CMK (cell line): ENCODE measurements around the gene RAC3.

Experiments
- DNase-seq: peaks from one replicate; pipeline ENCODE4 v3.0.0-alpha.2; 2010; ENCODE audit warnings: low read depth

The RAC3 gene

DNA sequence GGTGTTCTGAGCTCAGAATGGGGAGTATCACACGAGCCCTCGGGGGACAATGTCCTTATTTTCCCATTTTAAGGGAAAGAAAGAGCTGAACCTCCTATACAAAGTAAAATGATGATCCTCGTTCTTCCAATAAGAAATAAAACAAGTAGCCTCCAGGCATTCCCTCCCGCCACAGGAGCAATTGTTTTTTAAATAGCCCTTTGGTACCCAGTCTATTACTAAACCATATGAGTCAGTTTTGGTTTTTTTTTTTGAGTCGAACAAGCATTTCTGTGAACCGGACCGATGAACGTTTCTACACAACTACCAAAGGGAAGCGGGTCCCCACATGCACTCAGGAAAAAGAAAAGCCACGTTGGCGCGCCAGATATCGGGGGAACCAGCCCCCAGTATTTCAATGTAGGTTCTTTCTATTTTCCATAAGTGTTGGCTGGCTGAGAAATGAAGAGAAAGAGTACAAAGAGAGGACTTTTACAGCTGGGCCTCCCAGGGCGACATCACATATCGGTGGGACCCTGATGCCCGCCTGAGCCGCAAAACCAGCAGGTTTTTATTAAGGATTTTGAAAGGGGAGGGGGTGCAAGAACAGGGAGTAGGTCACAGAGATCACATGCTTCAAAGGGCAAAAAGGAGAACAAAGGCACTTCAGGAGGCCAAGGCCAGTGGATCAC, 9.8 kb downstream of the RAC3 start:
- DNase-seq = no peak

DNA sequence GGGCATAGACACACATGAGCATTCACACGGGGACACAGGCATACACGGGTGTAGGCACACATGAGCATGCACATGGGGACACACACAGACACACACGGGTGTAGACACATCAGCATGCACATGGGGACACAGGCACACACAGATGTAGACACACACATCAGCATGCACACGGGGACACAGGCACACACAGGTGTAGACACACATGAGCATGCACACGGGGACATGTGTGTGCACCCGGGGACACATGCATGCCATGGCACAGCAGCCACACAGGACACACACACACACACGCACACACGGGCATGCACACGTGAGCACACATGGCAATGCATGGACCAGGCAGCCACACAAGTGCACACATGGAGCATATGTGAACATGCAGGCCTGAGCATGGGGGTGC, 11.2 kb downstream of the RAC3 start:
- no peak for DNase-seq

DNA sequence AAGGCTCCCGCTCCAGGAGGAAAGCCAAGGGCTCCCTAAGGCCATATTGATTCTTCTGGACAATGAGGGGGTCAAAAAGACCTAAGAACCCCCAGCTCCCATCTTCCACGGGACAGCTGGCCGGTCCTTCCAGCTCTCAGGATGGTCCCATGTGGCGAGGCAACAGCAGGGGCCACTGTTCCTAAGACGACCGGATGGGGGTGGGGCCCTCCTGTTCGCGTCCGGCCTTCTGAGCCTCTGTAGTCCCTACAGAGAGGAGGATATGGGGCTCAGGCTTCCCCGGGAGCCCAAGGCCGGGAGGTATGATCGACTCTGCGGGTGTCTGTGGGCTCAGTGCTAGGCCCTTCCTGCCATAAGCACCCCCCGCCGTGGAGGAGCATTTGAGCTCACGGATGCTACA, 12.0 kb downstream of the RAC3 start:
- no peak for DNase-seq

DNA sequence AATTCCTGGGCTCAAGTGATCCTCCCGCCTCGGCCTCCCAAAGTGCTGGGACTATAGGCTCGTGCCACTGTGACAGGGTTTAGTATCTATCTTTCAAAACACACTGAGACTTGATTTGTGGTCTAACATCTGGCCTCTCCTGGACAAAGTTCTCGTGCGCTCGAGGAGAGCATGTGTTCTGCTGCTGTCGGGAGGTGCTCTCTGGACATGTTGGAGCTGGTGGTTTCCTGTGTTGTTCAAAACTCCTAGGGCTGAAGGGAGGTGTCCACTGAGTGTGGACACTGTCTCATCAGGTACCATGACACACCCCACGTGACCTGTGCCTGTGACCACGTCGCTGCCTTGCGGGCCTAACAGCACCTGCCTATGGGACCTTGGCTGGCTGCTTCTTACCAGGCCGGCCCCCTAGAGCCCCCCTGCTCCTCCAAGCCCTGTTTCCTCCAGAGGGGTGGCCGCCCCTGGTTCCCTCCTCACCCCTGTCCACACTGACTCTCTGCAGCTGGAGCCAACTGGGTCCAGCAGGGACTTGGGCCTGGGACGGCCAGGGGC, 14.5 kb downstream of the RAC3 start:
- DNase-seq = no peak

DNA sequence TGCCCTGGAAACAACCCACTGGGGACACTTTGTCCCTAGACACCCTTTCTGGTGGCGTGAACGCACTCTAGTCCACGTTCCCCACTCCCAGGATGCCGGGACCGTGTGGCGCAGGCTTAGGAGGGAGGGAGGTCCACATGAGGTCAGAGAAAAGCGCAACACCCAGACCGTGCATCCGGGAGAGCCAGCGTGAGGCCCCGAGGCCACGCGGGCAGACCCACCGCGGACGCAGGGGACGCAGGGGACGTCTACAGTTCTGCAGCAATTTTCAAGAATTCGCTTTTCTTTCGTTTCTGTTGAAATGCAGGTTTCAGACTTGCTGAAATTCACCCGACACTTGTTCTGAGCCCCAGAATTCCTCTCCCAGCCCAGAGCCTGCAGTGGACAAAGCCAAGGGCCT, 15.4 kb downstream of the RAC3 start:
- no peak for DNase-seq

DNA sequence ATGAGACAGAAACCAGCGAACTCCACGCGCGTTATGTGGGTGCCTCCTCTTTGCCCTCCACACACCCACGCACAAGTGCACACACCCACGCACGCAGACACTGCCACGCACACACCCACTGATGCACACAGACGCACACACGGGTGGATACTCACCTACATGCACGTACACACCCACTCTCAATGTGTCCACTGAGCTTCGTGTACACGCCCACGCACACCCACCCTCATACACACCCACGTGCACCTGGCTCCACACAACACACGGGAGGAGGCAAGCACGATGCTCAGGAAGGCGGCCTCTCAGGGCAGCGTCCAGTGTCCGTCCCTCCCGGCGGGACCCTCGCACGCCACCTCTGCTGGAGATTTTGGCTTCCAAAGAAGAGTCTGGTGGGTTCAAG, 15.9 kb downstream of the RAC3 start:
- DNase-seq = no peak

DNA sequence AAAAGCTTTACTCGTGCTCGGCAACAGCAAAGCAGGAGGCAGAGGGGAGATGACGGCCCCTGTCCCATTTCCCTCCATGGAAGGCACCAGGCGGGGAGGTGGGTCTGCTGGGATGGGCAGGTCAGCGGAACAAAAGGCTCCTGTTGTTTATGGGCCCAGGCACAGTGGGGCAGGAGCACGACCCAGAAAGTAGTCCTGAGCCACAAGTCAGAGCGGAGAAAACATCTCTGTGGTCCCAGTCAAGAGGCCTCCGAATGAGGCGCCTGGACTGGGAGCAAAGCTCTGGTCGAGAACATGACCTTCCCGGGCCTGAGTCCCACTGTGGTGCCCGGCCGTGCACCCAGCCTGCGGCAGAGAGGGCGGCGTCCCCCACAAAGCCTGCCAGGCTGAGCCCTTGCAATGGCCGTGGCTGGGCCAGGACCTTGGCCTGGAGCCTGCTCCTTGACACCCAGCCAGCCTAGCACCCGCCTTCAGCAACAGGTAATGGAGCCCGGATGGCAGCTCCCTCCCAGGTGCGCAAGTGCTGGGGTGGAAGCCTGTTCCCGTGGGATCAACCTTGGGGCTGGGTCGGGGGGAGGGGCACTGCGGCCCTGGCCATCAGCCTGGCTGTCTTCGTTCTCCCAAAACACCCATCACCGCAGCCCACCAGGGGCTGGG, 16.6 kb downstream of the RAC3 start:
- DNase-seq = no peak

DNA sequence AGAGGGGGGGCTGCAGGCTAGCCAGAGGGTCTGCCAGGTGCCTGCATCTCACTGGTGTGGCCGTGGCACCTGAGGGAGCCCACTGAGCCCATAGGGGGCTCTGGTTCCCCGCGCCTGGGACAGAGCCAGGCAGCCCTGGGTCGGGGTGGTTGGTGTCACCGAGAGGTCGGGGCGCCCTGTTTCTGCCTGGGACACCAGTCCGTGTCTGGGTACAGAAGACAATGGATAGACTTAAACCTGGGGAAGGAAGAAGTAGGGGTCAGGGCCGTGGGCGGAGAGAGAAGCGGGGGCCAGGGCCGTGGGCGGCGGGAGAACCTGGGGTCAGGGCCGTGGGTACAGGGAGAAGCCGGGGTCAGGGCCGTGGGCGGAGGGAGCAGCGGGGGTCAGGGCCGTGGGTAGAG, 17.1 kb downstream of the RAC3 start:
- DNase-seq = no peak

DNA sequence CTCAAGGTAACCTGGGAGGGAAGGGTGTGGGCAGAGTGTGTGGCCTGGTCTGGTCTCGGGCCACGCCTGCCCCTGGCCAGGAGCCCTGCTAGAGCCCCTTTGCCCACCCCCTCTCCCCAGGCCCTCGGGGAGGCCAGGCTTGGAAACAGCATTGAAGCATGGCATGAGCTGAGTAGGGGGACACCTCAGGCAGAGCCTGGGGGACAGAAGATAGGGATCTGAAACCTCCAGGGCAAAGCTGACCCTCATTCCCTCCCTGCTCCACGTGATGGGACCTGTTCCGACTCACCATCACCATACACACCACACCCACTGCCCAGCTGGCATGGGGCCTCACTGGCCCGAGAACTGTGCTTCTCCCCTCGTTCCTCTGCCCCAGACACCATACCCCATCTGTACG, 17.6 kb downstream of the RAC3 start:
- DNase-seq = no peak

DNA sequence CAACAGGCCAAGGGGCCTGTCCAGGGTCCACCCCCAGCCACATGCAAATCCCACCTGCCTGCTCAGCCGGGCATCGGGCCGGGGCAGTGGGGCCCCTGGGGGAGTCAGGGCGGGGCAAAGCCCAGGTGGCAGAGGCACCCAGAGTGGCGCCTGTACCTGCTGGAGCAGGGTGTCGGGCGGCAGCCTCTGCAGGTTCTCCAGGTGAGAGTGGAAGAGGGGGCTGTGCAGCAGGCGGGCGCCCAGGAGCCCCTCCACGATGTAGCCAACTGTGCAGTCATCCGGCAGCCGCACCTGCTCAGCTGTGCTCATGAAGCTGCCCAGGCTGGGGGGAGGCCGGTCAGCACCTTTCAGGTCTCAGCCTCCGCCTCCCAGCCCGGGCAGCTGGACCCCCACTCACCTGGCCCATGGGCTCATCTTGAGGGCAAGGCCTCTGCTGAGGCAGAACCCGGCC, 18.1 kb downstream of the RAC3 start:
- DNase-seq = no peak

DNA sequence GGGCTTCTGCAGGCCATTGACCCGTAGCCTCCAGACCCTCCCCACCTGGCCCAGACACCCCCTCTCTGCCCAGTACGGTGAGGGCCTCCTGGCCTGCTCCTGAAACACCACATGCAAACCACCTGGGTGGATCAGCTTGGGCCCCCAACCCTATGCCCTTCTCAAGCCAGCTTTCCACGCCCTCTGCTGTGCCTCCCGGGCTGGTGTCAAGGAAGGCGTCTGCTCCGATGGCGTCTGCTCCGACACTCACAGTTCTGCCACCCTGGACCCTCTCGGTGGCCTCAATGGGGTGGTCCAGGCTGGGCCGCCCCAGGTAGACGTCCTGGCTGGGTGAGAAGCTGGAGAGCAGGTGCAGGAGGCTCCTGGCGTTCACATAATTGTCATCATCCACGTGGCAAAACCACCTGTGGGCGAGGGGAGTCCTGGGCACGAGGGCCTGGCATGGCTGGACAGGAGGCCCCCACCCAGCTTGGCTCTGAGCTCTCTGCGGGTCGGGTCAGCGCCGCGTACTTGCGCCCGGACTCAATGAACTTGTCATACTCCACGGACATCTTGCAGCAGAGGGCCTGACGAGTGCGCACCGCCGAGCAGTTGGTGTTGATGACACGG, 18.8 kb downstream of the RAC3 start:
- no peak for DNase-seq

DNA sequence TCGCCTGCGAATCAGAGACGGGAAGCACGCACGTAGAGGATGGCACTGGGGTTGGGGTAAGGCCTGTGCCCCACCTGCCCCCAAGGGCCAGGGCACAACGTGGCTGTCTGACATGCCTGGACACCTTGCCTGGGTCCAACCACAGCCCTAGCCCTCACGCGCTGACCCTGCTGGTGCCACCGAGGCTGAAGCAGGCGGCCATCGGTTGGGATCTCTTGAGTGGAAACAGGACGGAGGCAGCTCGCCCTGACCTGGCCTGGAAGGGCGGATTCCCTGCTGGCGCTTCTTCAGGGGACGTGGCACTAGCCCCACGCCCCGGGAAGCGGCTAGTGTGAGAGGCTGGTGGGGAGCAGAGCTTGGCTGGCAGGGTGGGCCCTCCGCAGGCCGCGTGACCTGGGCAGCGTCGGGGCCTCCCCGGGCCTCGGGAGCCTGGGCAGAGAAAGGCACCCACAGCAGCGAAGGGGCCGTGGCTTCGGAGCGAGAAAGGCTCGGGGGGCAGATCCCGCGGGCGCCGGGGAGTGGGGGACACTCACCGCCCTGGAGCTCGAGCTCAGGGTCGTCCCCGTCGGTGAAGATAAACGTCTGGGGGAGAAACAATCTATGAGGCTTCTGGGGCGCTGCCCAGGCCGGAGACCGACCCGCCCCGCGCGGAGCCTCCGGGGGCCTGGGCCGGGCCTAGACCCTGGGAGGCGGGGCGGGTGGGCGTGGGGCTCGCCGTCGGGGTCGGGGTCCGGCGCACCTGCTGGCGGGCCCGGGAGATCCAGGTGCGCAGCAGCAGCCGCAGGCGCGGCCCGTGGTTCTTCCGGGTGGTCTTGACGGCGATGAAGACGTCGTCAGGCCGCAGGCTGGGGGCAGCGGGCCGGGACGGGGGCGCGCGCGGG, 19.5 kb downstream of the RAC3 start:
- DNase-seq = no peak

DNA sequence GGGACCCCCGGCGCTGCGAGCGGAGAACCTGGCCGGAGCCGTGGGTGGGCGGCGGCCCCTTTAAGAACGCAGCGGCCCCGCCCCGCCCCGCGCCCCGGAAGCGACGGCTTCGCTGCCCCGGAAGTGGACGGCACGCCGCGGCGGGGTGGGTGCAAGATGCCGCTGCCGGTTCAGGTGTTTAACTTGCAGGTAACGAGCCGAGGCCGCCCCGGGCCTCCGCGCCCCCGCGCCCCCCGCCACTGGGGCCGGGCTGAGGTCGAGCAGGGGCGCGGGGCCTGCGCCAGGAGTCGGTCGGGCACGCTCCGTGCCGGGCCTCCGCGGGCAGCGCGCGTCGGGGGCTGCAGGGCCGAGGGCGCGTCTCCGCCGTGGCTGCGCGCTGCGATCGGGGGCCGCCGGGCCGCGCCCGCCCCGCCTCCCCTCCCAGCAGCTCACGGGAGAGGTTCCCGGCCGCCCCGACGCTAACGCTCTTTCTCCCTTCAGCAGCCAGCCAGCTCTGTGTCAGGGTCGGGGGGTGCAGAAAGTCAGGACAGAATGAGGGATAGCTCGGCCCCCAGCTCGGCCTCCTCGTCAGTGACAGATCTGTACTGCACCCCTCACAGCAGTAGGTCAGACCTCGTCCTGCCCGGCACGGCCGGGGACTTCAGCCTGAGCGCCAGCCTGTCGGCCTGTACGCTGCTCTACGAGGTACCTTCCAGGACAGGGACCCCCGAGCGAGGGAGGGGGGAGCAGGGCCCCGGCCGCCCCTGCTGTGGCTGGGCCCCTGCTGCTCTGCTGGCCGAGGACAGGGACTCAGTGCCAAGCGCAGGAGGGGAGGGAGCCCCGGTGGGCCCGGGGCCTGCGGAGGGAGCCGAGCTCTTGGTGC, 20.5 kb downstream of the RAC3 start, which contains the start of the genes GPS1 and RFNG:
GPS1 (plus strand) TSS at position 123 of the 862 bp plus-strand sequence; CDS start at position 157, 34 bp downstream.
RFNG (minus strand) TSS at position 36 of the 862 bp plus-strand sequence. CDS start 45 bp downstream, outside the sequence.
- DNase-seq = no peak

DNA sequence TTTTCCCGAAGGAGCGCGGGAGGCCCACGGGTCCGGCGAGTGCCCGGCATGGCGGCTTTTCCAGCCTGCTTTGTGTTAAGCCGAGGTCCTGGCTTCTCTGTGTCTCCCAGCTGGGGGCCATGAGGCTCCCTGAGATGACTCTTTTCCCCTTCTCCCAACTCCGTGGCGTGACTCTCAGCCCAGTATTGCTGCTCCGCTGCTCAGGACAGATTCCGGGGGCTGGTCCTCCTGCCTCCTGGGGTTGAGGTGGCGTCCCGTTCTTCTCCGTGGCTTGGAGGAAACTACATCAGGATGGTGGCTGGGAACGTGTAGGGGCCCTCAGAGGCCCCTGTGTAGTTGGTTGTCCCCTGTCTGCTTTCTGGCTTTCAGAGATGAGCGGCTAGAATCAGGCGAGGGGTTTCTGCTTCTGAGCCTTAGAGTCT, 21.2 kb downstream of the RAC3 start:
- DNase-seq = no peak

DNA sequence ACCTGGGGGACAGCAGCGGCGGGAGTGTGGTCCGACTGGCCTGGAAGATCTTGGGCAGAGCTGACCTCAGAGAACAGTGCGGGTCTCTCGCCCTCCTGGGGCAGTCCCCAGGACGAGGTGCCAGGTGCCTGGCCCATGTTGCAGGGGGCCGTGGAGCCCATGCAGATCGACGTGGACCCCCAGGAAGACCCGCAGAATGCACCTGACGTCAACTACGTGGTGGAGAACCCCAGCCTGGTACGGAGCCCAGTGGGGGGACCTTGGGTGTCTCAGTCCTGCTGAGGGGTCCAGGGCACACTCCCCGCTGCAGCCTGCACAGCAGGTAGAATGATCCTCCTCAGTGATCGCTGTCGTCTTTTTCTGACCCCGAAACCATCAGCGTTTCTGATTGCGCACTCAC, 21.7 kb downstream of the RAC3 start:
- DNase-seq = no peak

DNA sequence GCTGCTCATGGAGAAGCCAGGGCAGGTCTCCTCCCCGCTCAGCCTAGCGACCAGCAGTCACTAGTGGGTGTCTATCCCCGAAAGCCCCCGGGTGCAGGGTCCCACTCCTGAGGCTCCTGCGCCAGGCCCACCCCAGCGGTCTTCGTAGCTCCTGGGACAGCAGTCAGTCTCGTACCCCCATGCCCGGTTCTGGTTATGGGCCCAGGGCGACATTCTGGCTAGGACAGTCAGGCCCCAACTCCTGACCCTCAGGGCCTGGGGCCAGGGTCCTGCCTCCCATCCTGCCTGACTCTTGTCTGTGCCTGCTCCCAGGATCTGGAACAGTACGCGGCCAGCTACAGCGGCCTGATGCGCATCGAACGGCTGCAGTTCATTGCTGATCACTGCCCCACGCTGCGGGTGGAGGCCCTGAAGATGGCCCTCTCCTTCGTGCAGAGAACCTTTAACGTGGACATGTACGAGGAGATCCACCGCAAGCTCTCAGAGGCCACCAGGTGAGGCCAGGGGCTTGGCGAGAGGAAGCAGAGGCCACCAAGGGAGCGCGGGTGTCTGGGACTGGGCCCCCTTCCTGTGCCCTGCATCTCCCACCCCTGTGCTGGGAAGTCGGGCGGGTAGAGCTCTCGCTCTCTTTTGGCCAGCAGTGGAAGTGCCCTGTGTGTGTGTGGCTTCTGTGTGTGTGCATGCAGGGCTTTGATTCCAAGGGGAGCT, 22.2 kb downstream of the RAC3 start:
- DNase-seq = no peak

DNA sequence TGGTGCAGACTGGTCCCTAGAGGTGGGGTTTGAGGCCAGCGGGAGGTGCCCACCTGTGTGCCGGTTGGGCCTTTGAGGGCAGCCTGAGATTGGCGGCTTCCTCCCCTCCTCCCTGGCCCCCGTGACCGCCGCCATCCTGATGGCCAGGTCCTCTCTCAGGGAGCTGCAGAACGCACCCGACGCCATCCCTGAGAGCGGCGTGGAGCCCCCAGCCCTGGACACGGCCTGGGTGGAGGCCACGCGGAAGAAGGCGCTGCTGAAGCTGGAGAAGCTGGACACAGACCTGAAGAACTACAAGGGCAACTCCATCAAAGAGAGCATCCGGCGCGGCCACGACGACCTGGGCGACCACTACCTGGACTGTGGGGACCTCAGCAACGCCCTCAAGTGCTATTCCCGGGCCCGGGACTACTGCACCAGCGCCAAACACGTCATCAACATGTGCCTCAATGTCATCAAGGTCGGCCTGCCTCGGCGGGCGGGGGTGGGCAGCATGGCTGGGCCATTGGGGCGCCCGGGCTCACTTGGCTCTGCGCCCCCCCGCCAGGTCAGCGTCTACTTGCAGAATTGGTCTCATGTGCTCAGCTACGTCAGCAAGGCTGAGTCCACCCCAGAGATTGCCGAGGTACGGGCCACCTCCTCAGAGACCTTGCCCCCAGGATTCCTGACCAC, 23.0 kb downstream of the RAC3 start:
- DNase-seq = no peak

DNA sequence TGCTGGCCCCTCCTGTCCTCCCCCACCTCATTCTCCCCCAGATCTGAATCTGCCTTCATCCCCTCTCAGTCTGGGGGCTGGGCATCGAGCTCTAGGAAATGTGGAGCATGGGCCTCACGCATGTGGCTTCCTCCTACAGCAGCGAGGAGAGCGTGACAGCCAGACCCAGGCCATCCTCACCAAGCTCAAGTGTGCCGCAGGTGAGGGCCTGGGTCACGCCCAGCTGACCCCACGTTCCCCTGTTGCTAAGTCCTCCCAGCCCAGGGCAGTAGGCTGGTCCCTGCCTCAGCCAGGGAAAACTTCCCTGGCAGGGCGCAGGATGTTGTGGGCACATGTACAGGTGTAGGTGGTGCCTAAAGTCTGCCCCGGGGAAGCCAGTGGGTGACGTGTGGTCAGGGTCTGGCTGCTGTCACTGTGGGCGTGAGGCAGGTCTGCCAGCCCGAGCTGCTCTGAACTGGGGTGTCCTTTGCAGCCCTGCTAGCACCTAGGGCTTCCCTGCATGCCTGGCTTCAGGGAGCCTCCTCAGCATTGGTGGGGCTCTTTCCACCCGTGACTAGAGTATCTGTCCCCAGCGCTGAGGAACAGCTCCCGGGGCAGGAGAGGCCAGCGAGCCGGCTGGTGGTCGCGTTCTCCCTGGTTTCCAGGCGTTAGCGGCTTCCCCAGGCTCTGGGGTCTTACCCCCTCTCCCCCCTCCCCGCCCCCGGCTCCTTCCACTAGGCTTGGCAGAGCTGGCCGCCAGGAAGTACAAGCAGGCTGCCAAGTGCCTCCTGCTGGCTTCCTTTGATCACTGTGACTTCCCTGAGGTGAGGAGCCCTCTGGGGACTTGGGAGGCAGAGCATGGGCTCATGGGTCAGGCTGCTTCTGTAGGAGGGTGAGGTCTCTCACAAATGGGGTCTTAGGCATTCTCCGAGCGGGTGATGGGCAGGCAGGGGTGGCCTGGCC, 23.8 kb downstream of the RAC3 start:
- no peak for DNase-seq
